Measurements from ENCODE around the gene APLF.

GRCh38 chr2:68589963-68590362, 122.6 kb downstream of the APLF start:
- no peak for TF ChIP-seq POLR2A (IDR thresholded peaks at IDR 0.05)
- no peak for TF ChIP-seq CTCF (IDR thresholded peaks at IDR 0.05)

All from ovary (tissue), 3 donors.